Prostate gland (tissue), 2 donors: Measurements from ENCODE around the gene KMT2A.

ENCODE experiments used
- CTCF ChIP-seq, 4 experiments: fragments of 200-600 bp in 2 of 4; fragments of 450-650 bp in 2 of 4; sonication (generic) in 2 of 4; IDR thresholded peaks; 1 replicate in 3 of 4; 2 replicates in 1 of 4; pipeline ENCODE4 v1.5.1; 2016 to 2019; ENCODE audit warnings: antibody characterized with exemption in 4 of 4, mild to moderate bottlenecking in 2 of 4, moderate library complexity in 2 of 4
- POLR2A ChIP-seq: fragments of 450-650 bp; IDR thresholded peaks from one replicate; pipeline ENCODE4 v1.6.1; 2016; ENCODE audit warnings: antibody characterized with exemption, mild to moderate bottlenecking

GRCh38 chr11:118533769-118534729, 97.8 kb downstream of the KMT2A start:
- TF ChIP-seq CTCF (IDR thresholded peaks at IDR 0.05), result no peak
- TF ChIP-seq POLR2A, result no peak
